B cell (primary cell): ENCODE results near the gene RSPH3. TPM values are rescaled to one million over a fixed set of nuclear protein-coding genes. Genes with fewer than 3 reads are reported as not detected.
"Not testable (repeated sequence)": the region's sequence is repeated elsewhere in the genome, so short reads cannot be mapped to it uniquely, and the experiment has no call there.

ENCODE experiments used
- ATAC-seq: fragments of 200-7000 bp; cut with Tn5 transposase; one replicate; pipeline ENCODE4 v1.10.0; 2021; ENCODE audit warnings: low read depth, mild to moderate bottlenecking, moderate number of reproducible peaks, moderate library complexity
- CTCF ChIA-PET: fragments of 350-600 bp; sonication (Branson Sonifier 250); formaldehyde crosslinking; loops from one replicate; lab custom pipeline; 2021; ENCODE audit warnings: antibody characterized with exemption, inconsistent platforms; lab: Charles Lee
- POLR2A ChIA-PET: fragments of 350-600 bp; sonication (Branson Sonifier 250); formaldehyde crosslinking; loops from one replicate; lab custom pipeline; 2021; ENCODE audit warnings: antibody characterized with exemption; lab: Charles Lee
- DNase-seq: peaks from one replicate; pipeline ENCODE4 v3.0.0; 2013
- H2AFZ ChIP-seq: 2 replicates; pipeline ENCODE4 v1.6.1; 2012; ENCODE audit warnings: mild to moderate bottlenecking, low read depth, low read length; ENCODE audit not compliant: insufficient read depth, poor library complexity, severe bottlenecking
- H3K27ac ChIP-seq, 2 donors: 1 replicate in 1 of 2; 2 replicates in 1 of 2; pipeline ENCODE4 v1.5.1; 2012 to 2013; ENCODE audit warnings: low read length in 2 of 2, mild to moderate bottlenecking in 2 of 2, moderate library complexity in 1 of 2
- H3K27me3 ChIP-seq, 4 experiments: fragments of 200-600 bp in 1 of 4; sonication (generic) in 1 of 4; replicated peaks in 1 of 4; 1 replicate in 2 of 4; 2 replicates in 2 of 4; pipeline versions ENCODE4 v1.6.1 to v1.7.0; 2013 to 2016; ENCODE audit warnings: low read length in 3 of 4, mild to moderate bottlenecking in 2 of 4, mixed read lengths in 1 of 4, moderate library complexity in 1 of 4; ENCODE audit not compliant: insufficient read depth in 4 of 4, control insufficient read depth in 3 of 4; ENCODE audit errors: control extremely low read depth in 1 of 4
- H3K36me3 ChIP-seq, 2 experiments: replicated peaks in 1 of 2; 1 replicate in 1 of 2; 2 replicates in 1 of 2; pipeline versions ENCODE4 v1.6.1 to v1.7.1; 2013; ENCODE audit warnings: low read length in 1 of 2; ENCODE audit not compliant: insufficient read depth in 2 of 2, control insufficient read depth in 1 of 2; ENCODE audit errors: control extremely low read depth in 1 of 2, extremely low read depth in 1 of 2
- H3K4me1 ChIP-seq, 2 donors: fragments of 200-600 bp in 1 of 2; sonication (generic) in 1 of 2; 1 replicate in 1 of 2; 2 replicates in 1 of 2; pipeline versions ENCODE4 v1.5.1 to v1.6.1; 2013 to 2017; ENCODE audit warnings: low read length in 2 of 2; ENCODE audit not compliant: control insufficient read depth in 2 of 2, insufficient read depth in 2 of 2
- H3K4me2 ChIP-seq: replicated peaks from 2 replicates; pipeline ENCODE3; 2012; ENCODE audit warnings: mild to moderate bottlenecking, low read depth, low read length; ENCODE audit not compliant: poor library complexity, severe bottlenecking
- H3K4me3 ChIP-seq, 5 experiments: fragments of 200-600 bp in 1 of 5; sonication (generic) in 1 of 5; 1 replicate in 3 of 5; 2 replicates in 2 of 5; pipeline versions ENCODE4 v1.5.1 to v1.7.0; 2011 to 2016; ENCODE audit warnings: low read length in 4 of 5, mild to moderate bottlenecking in 4 of 5, low read depth in 2 of 5, control low read depth in 1 of 5, moderate library complexity in 1 of 5; ENCODE audit not compliant: insufficient read depth in 1 of 5; ENCODE audit errors: control extremely low read depth in 1 of 5, extremely low read depth in 1 of 5
- H3K79me2 ChIP-seq: fragments of 200-600 bp; sonication (generic); one replicate; pipeline ENCODE4 v1.6.0; 2016; ENCODE audit warnings: low read length; ENCODE audit not compliant: control insufficient read depth, insufficient read depth
- H3K9ac ChIP-seq: fragments of 200-600 bp; sonication (generic); 2 replicates; pipeline ENCODE4 v1.6.1; 2017; ENCODE audit warnings: mild to moderate bottlenecking, low read length, moderate library complexity
- H3K9me3 ChIP-seq, 3 donors: one replicate each; pipeline versions ENCODE4 v1.6.1 to v1.7.1; 2013; ENCODE audit warnings: low read length in 2 of 3; ENCODE audit not compliant: control insufficient read depth in 2 of 3, insufficient read depth in 1 of 3; ENCODE audit errors: control extremely low read depth in 1 of 3
- H4K20me1 ChIP-seq: 2 replicates; pipeline ENCODE4 v1.6.0; 2012; ENCODE audit warnings: mild to moderate bottlenecking, low read length; ENCODE audit not compliant: insufficient read depth, control insufficient read depth, poor library complexity, severe bottlenecking
- H3K27ac Mint-ChIP-seq: one replicate; pipeline ENCODE4 v1.8.0; 2021; ENCODE audit warnings: mixed read lengths
- H3K27me3 Mint-ChIP-seq: one replicate; pipeline ENCODE4 v1.8.0; 2021; ENCODE audit warnings: mixed read lengths
- H3K4me1 Mint-ChIP-seq: one replicate; pipeline ENCODE4 v1.8.0; 2021; ENCODE audit warnings: mixed read lengths
- H3K4me3 Mint-ChIP-seq: one replicate; pipeline ENCODE4 v1.8.0; 2021; ENCODE audit warnings: mixed read lengths
- H3K9me3 Mint-ChIP-seq: one replicate; pipeline ENCODE4 v1.8.0; 2022; ENCODE audit warnings: mixed read lengths; ENCODE audit not compliant: insufficient read depth
- CTCF ChIP-seq: fragments of 200-600 bp; IDR thresholded peaks from one replicate; pipeline ENCODE4 v1.8.0; 2022; ENCODE audit warnings: antibody characterized with exemption, mild to moderate bottlenecking
- EZH2 ChIP-seq: IDR thresholded peaks from 2 replicates; pipeline ENCODE4 v1.6.1; 2012; ENCODE audit warnings: borderline replicate concordance, low read depth, mild to moderate bottlenecking, moderate library complexity, low read length; ENCODE audit not compliant: insufficient read depth, poor library complexity, severe bottlenecking
- WGBS: methylation state at CpG from one replicate; pipeline ENCODE4 v1.1.5; 2013; ENCODE audit warnings: missing lambda C conversion rate; ENCODE audit not compliant: insufficient coverage; 5-methylcytosine and 5-hydroxymethylcytosine counted together
- intact Hi-C: fragments of 100-400 bp; cut with micrococcal nuclease; formaldehyde crosslinking; loops from one replicate; pipeline ENCODE4 v1.10.0; 2022
- polyA plus RNA-seq: library from polyadenylated mRNA; depleted of rRNA; stranded (reverse); fragments of >200 nt; gene quantifications from 2 replicates; pipeline ENCODE4 v1.2.3, GENCODE V29; 2012
- total RNA-seq, 2 donors: library from RNA; stranded (reverse); fragments of 120-200 nt in 1 of 2; gene quantifications; 1 replicate in 1 of 2; 2 replicates in 1 of 2; pipeline versions ENCODE4 v1.2.3 to v1.2.4, GENCODE V29; 2013 to 2022

The RSPH3 gene
- total and polyA plus RNA-seq, 2 donors (not counting 1 experiment from before 2014, with no cell fraction given), result 0.82 to 3.4 TPM

GRCh38 chr6:158955255-158955654, 44.7 kb downstream of the RSPH3 start:
- Mint-ChIP-seq H3K27ac (peak overlapping the region; percentile 54), H3K27me3 (no peaks in the 10 kb centered on the region), H3K9me3 (peaks cover 3% of the 10 kb centered on the region), H3K4me3 (peak overlapping the region; percentile 18), H3K4me1 (peaks cover 23% of the 10 kb centered on the region)
- no peaks in the 10 kb centered on the region for H3K27me3 ChIP-seq
- CTCF ChIA-PET, result no interaction called here
- H3K36me3 ChIP-seq, result no peaks in the 10 kb centered on the region
- H3K79me2 ChIP-seq, result no peaks in the 10 kb centered on the region
- no CpG with 5 or more reads among the region's 3 CpGs for WGBS
- TF ChIP-seq CTCF (no peak), EZH2 (no peak)
- no peak overlapping the region for H3K4me3 ChIP-seq
- DNase-seq (no peak), ATAC-seq (peak; percentile 53)
- H3K4me1 ChIP-seq, result peaks cover 5 to 10% of the 10 kb centered on the region in 2 donors
- no peak overlapping the region for H3K27ac ChIP-seq
- no peak overlapping the region for H3K4me2 ChIP-seq
- no peak overlapping the region for H2AFZ ChIP-seq
- no peaks in the 10 kb centered on the region for H4K20me1 ChIP-seq
- H3K9me3 ChIP-seq, result no peaks in the 10 kb centered on the region
- POLR2A ChIA-PET, result no interaction called here
- intact Hi-C loops, result loop anchor here (5.0 kb wide), 3 partner anchors 43 to 148 kb away; no protein-coding TSS in a partner anchor
- no peak overlapping the region for H3K9ac ChIP-seq

GRCh38 chr6:158954753-158955152, 45.2 kb downstream of the RSPH3 start:
- Mint-ChIP-seq H3K9me3 (peaks cover 3% of the 10 kb centered on the region), H3K27me3 (no peaks in the 10 kb centered on the region), H3K27ac (peak overlapping the region; percentile 29), H3K4me3 (no peak overlapping the region), H3K4me1 (peaks cover 23% of the 10 kb centered on the region)
- H3K27ac ChIP-seq, result no peak overlapping the region
- no peak overlapping the region for H3K4me2 ChIP-seq
- H3K4me1 ChIP-seq, result peaks cover 5 to 10% of the 10 kb centered on the region in 2 donors
- intact Hi-C loops, result loop anchor here (5.0 kb wide), 3 partner anchors 42 to 147 kb away; no protein-coding TSS in a partner anchor
- no peak overlapping the region for H2AFZ ChIP-seq
- no CpG with 5 or more reads among the region's 2 CpGs for WGBS
- no peak for TF ChIP-seq CTCF
- no peak for TF ChIP-seq EZH2
- no peaks in the 10 kb centered on the region for H4K20me1 ChIP-seq
- POLR2A ChIA-PET, result interaction anchor here (0.6 kb wide), 1 partner anchor 157 kb away, joined by 14 read pairs; no protein-coding TSS in a partner anchor
- no peak overlapping the region for H3K4me3 ChIP-seq
- H3K9me3 ChIP-seq, result no peaks in the 10 kb centered on the region
- no peak overlapping the region for H3K9ac ChIP-seq
- no peaks in the 10 kb centered on the region for H3K79me2 ChIP-seq
- ATAC-seq (no peak), DNase-seq (no peak)
- H3K27me3 ChIP-seq, result no peaks in the 10 kb centered on the region
- H3K36me3 ChIP-seq, result no peaks in the 10 kb centered on the region
- CTCF ChIA-PET, result no interaction called here

GRCh38 chr6:158952011-158952410, 48.0 kb downstream of the RSPH3 start:
- CTCF ChIA-PET, result not testable (repeated sequence)

More at GRCh38 chr6:158952011-158952410, 48.0 kb downstream of the RSPH3 start:
- Mint-ChIP-seq H3K27ac (peak overlapping the region; percentile 41), H3K4me1 (peaks cover 16% of the 10 kb centered on the region)
- H2AFZ ChIP-seq, H3K9me3 ChIP-seq, H4K20me1 ChIP-seq, H3K79me2 ChIP-seq, H3K9ac ChIP-seq, H3K27ac ChIP-seq, H3K9me3 Mint-ChIP-seq, H3K27me3 ChIP-seq, POLR2A ChIA-PET, H3K4me1 ChIP-seq, H3K4me3 Mint-ChIP-seq, H3K4me3 ChIP-seq, intact Hi-C loops, ATAC-seq, H3K36me3 ChIP-seq, H3K27me3 Mint-ChIP-seq, H3K4me2 ChIP-seq, DNase-seq: not testable (repeated sequence)
- no CpG with 5 or more reads among the region's 3 CpGs for WGBS
